K562 (cell line): ENCODE measurements around the gene GDF11. TPM values are rescaled to one million over a fixed set of nuclear protein-coding genes. Genes with fewer than 3 reads are reported as not detected.

ENCODE experiments used
- CEBPG ChIP-seq, 3 experiments: fragments of 200-800 bp in 1 of 3; sonication (Bioruptor generic) in 1 of 3; sonication (generic) in 1 of 3; formaldehyde crosslinking in 1 of 3; IDR thresholded peaks in 2 of 3; conservative IDR thresholded peaks in 1 of 3; 2 replicates each; pipeline versions ENCODE4 v1.6.1 to v1.8.0; 2016 to 2022; ENCODE audit warnings: missing compliant biosample characterization in 2 of 3, missing genetic modification characterization in 2 of 3, mild to moderate bottlenecking in 1 of 3, missing genetic modification reagents in 1 of 3
- FOS ChIP-seq: IDR thresholded peaks from 3 replicates; pipeline ENCODE4 v1.6.1; 2011; ENCODE audit not compliant: insufficient read length; ENCODE audit errors: extremely low read depth
- GABPB1 ChIP-seq: sonication (generic); formaldehyde crosslinking; IDR thresholded peaks from 2 replicates; pipeline ENCODE4 v1.8.0; 2022; ENCODE audit warnings: mild to moderate bottlenecking, missing genetic modification reagents
- HNRNPH1 ChIP-seq: fragments of 200-400 bp; formaldehyde crosslinking; optimal IDR thresholded peaks from 2 replicates; pipeline ENCODE3; 2017; ENCODE audit warnings: low read depth, mild to moderate bottlenecking, low read length, moderate library complexity
- PHTF2 ChIP-seq: fragments of 250-450 bp; sonication (Bioruptor Pico); IDR thresholded peaks from 2 replicates; pipeline ENCODE4 v1.5.0; 2021; ENCODE audit warnings: mild to moderate bottlenecking
- PURB ChIP-seq: sonication (generic); formaldehyde crosslinking; IDR thresholded peaks from 2 replicates; pipeline ENCODE4 v1.9.0; 2021; ENCODE audit warnings: low read depth, mild to moderate bottlenecking, missing genetic modification reagents
- RAD51 ChIP-seq: fragments of 450-650 bp; IDR thresholded peaks from 2 replicates; pipeline ENCODE4 v1.7.1; 2016; ENCODE audit warnings: low read depth, mild to moderate bottlenecking, borderline replicate concordance
- TFAM ChIP-seq: fragments of 250-450 bp; sonication (Bioruptor Pico); conservative IDR thresholded peaks from 2 replicates; pipeline ENCODE4 v1.5.0; 2021; ENCODE audit warnings: mild to moderate bottlenecking, moderate library complexity
- TFAP4 ChIP-seq: sonication (generic); formaldehyde crosslinking; IDR thresholded peaks from 2 replicates; pipeline ENCODE4 v1.8.0; 2022; ENCODE audit warnings: missing genetic modification reagents, mild to moderate bottlenecking, moderate library complexity, borderline replicate concordance
- XRCC5 ChIP-seq: fragments of 200-400 bp; formaldehyde crosslinking; IDR thresholded peaks from 2 replicates; pipeline ENCODE4 v1.6.1; 2017; ENCODE audit warnings: low read depth, mild to moderate bottlenecking, low read length
- ZNF23 ChIP-seq: fragments of 250-450 bp; sonication (Bioruptor Pico); IDR thresholded peaks from 2 replicates; pipeline ENCODE4 v1.4.0; 2020; ENCODE audit warnings: mild to moderate bottlenecking
- ZNF384 ChIP-seq: IDR thresholded peaks from 2 replicates; pipeline ENCODE4 v1.6.1; 2012; ENCODE audit warnings: low read depth, low read length, improper control_type of control experiment
- ZNF449 ChIP-seq: fragments of 250-450 bp; sonication (Bioruptor Pico); IDR thresholded peaks from 2 replicates; pipeline ENCODE4 v1.8.0; 2022; ENCODE audit warnings: moderate library complexity, mild to moderate bottlenecking, inconsistent platforms
- ZNF592 ChIP-seq: fragments of 450-650 bp; IDR thresholded peaks from 2 replicates; pipeline ENCODE4 v1.6.1; 2017; ENCODE audit warnings: antibody characterized with exemption, mild to moderate bottlenecking
- ZNF785 ChIP-seq: fragments of 250-450 bp; sonication (Bioruptor Pico); IDR thresholded peaks from 2 replicates; pipeline ENCODE4 v1.4.0; 2020; ENCODE audit warnings: mild to moderate bottlenecking
- polyA plus RNA-seq, 8 experiments: library from polyadenylated mRNA; depleted of rRNA in 4 of 8; stranded (reverse) in 5 of 8; unstranded in 3 of 8; fragments of >200 nt; fragmentation: Nextera tagmentation in 2 of 8; fragmentation: Illumina TruSeq in 1 of 8; extraction: Ambion mirVana in 2 of 8; extraction: Trizol in 1 of 8; gene quantifications; 2 replicates each; pipeline versions ENCODE4 v1.2.1 to v1.2.3, GENCODE V29; 2011 to 2014; ENCODE audit warnings: inconsistent platforms in 1 of 8, missing spikeins in 1 of 8
- total RNA-seq, 7 experiments: library from RNA; depleted of rRNA in 6 of 7; stranded (reverse); fragments of >200 nt in 6 of 7; fragmentation: Illumina TruSeq in 2 of 7; extraction: Trizol in 2 of 7; gene quantifications; 2 replicates each; pipeline versions ENCODE4 v1.2.1 to v1.2.3, GENCODE V29; 2011 to 2021; ENCODE audit warnings: low replicate concordance in 1 of 7
- TF ChIP-seq, protein P1 (sequence below), 2 experiments: fragments of 200-800 bp in 1 of 2; sonication (Bioruptor generic) in 1 of 2; sonication (generic) in 1 of 2; formaldehyde crosslinking in 1 of 2; IDR thresholded peaks in 1 of 2; conservative IDR thresholded peaks in 1 of 2; 2 replicates each; pipeline versions ENCODE4 v1.5.0 to v1.6.1; 2016 to 2020; ENCODE audit warnings: missing compliant biosample characterization in 1 of 2, missing genetic modification characterization in 1 of 2, missing genetic modification reagents in 1 of 2
- TF ChIP-seq, protein P2 (sequence below): fragments of 450-650 bp; IDR thresholded peaks from 2 replicates; pipeline ENCODE4 v1.6.1; 2016

Gene GDF11
- total and polyA plus RNA-seq, 9 of the 15 experiments (the other 6 are each of a cell fraction or from before 2014, with no cell fraction given): 1.4 to 15.7 (median 4.8) TPM

- TF ChIP-seq TFAP4 (CRISPR knock-in tag): no peak
- TF ChIP-seq RAD51: no peak
- TF ChIP-seq ZNF23 (CRISPR knock-in tag): no peak
- no peak for TF ChIP-seq TFAM (CRISPR knock-in tag)
- no peak for TF ChIP-seq GABPB1
- TF ChIP-seq PURB (CRISPR knock-in tag): no peak
- TF ChIP-seq ZNF449 (CRISPR knock-in tag): no peak
- TF ChIP-seq ZNF592: no peak
- TF ChIP-seq, protein P1, sequence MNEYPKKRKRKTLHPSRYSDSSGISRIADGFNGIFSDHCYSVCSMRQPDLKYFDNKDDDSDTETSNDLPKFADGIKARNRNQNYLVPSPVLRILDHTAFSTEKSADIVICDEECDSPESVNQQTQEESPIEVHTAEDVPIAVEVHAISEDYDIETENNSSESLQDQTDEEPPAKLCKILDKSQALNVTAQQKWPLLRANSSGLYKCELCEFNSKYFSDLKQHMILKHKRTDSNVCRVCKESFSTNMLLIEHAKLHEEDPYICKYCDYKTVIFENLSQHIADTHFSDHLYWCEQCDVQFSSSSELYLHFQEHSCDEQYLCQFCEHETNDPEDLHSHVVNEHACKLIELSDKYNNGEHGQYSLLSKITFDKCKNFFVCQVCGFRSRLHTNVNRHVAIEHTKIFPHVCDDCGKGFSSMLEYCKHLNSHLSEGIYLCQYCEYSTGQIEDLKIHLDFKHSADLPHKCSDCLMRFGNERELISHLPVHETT (CRISPR knock-in tag; conservative IDR thresholded peaks at IDR 0.05 in 1 of 2, IDR thresholded peaks at IDR 0.05 in 1 of 2): 0 out of 4 replicates have a peak, but pooled peaks of 1 of the 2 experiments have one; percentile 15
- TF ChIP-seq HNRNPH1: no peak
- TF ChIP-seq CEBPG (CRISPR knock-in tag; IDR thresholded peaks at IDR 0.05): no peak; the same call in 1 of the 2 replicates
- TF ChIP-seq CEBPG (tag; conservative IDR thresholded peaks at IDR 0.05 in 1 of 2, IDR thresholded peaks at IDR 0.05 in 1 of 2): 0 out of 4 replicates have a peak, but pooled peaks of 1 of the 2 experiments have one; percentile 4
- no peak for TF ChIP-seq XRCC5
- TF ChIP-seq ZNF384: peak; percentile 79
- TF ChIP-seq, protein P2, sequence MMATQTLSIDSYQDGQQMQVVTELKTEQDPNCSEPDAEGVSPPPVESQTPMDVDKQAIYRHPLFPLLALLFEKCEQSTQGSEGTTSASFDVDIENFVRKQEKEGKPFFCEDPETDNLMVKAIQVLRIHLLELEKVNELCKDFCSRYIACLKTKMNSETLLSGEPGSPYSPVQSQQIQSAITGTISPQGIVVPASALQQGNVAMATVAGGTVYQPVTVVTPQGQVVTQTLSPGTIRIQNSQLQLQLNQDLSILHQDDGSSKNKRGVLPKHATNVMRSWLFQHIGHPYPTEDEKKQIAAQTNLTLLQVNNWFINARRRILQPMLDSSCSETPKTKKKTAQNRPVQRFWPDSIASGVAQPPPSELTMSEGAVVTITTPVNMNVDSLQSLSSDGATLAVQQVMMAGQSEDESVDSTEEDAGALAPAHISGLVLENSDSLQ: no peak
- no peak for TF ChIP-seq FOS
- no peak for TF ChIP-seq PHTF2 (CRISPR knock-in tag)
- no peak for TF ChIP-seq ZNF785 (CRISPR knock-in tag)
These were observed 14.6 kb upstream of the GDF11 start (continued) for GRCh38 chr12:55728186-55728938.
